Measurements from ENCODE around the gene WDR12. TPM values are rescaled to one million over a fixed set of nuclear protein-coding genes. Genes with fewer than 3 reads are reported as not detected.

WDR12 gene
- total RNA-seq, 2 experiments from 2014 or later, result 38.4 to 91.4 TPM

- Histone ChIP-seq H3K4me1 (ENCODE audit: insufficient read depth, low read length, poor library complexity, severe bottlenecking) (no peaks in the 10 kb centered on the region), H3K9me2 (ENCODE audit: insufficient read depth, low read length) (no peaks in the 10 kb centered on the region), H3K27ac (ENCODE audit: low read depth, low read length, poor library complexity, severe bottlenecking) (no peak overlapping the region), H3K79me2 (ENCODE audit: insufficient read depth, low read depth, low read length) (no peaks in the 10 kb centered on the region), H3K36me3 (ENCODE audit: insufficient read depth, low read length) (peaks cover 48% of the 10 kb centered on the region), H3K4me2 (ENCODE audit: low read length) (no peak overlapping the region), H3K4me3 (ENCODE audit: low read depth, low read length, poor library complexity, severe bottlenecking) (no peak overlapping the region), H2AFZ (ENCODE audit: low read length) (no peak overlapping the region), H4K20me1 (ENCODE audit: insufficient read depth, low read length) (no peaks in the 10 kb centered on the region), H3K9me3 (ENCODE audit: low read length) (no peaks in the 10 kb centered on the region)
- ChIA-PET POLR2A (no interaction called here), CTCF (ENCODE audit: unreplicated experiment) (no interaction called here)
- BruUV-seq (replicated peaks), result no TSS peak
- no peak for DNase-seq (ENCODE audit: low spot score)
- intact Hi-C loops (cut with micrococcal nuclease; ENCODE audit: unreplicated experiment), result no loop called here
- TF ChIP-seq EZH2phosphoT487 (IDR thresholded peaks at IDR 0.05; ENCODE audit: borderline replicate concordance, low read depth, low read length) (no peak), CTCF (conservative IDR thresholded peaks at IDR 0.05; ENCODE audit: low read length) (no peak)
Measured at GRCh38 chr2:202877699-202878098, 33.8 kb downstream of the WDR12 start.

GRCh38 chr2:202871300-202872141 is 40.0 kb downstream of the WDR12 start, which contains the start of gene ICA1L:
Gene ICA1L (minus strand): TSS chr2:202871766. CDS start chr2:202829009, 42,757 bp downstream.
- CTCF ChIA-PET (ENCODE audit: unreplicated experiment), result interaction anchor here (0.6 to 1.1 kb wide), 2 partner anchors 283 to 966 kb away, joined by 3 read pairs; no protein-coding TSS in a partner anchor
- Histone ChIP-seq H4K20me1 (ENCODE audit: insufficient read depth, low read length) (no peaks in the 10 kb centered on the region), H3K9me3 (ENCODE audit: low read length) (no peaks in the 10 kb centered on the region), H3K4me1 (ENCODE audit: insufficient read depth, low read length, poor library complexity, severe bottlenecking) (peaks cover 11% of the 10 kb centered on the region), H3K36me3 (ENCODE audit: insufficient read depth, low read length) (no peaks in the 10 kb centered on the region), H3K4me2 (ENCODE audit: low read length) (peak within 1 kb of the TSS; percentile 96), H3K4me3 (ENCODE audit: low read depth, low read length, poor library complexity, severe bottlenecking) (peak within 1 kb of the TSS; percentile 80), H3K79me2 (ENCODE audit: insufficient read depth, low read depth, low read length) (no peaks in the 10 kb centered on the region), H3K9me2 (ENCODE audit: insufficient read depth, low read length) (no peaks in the 10 kb centered on the region), H2AFZ (ENCODE audit: low read length) (peak within 1 kb of the TSS; percentile 98), H3K27ac (ENCODE audit: low read depth, low read length, poor library complexity, severe bottlenecking) (peak within 1 kb of the TSS; percentile 39)
- intact Hi-C loops (cut with micrococcal nuclease; ENCODE audit: unreplicated experiment), result loop anchor here (1.0 to 5.0 kb wide), 3 partner anchors 40 to 299 kb away; partner anchors contain the start of genes FAM117B and WDR12
- POLR2A ChIA-PET, result interaction anchor here (0.6 to 2.6 kb wide), 2 partner anchors 23 to 40 kb away, joined by 3 to 11 read pairs; partner anchors contain the start of genes CARF and WDR12
- TF ChIP-seq EZH2phosphoT487 (IDR thresholded peaks at IDR 0.05; ENCODE audit: borderline replicate concordance, low read depth, low read length) (no peak), CTCF (conservative IDR thresholded peaks at IDR 0.05; ENCODE audit: low read length) (no peak)
- peak; percentile 73 for DNase-seq (ENCODE audit: low spot score)
- BruUV-seq (replicated peaks), result no TSS peak

Measured in OCI-LY7 (cell line).